Psoas muscle (tissue), 8 donors: ENCODE results near the gene APRT. TPM values are rescaled to one million over a fixed set of nuclear protein-coding genes. Genes with fewer than 3 reads are reported as not detected.

Experiments used
- ATAC-seq, 4 donors: fragments of 200-7000 bp; cut with Tn5 transposase; one replicate each; pipeline ENCODE4 v1.9.1; 2020; ENCODE audit warnings: moderate library complexity in 3 of 4, mild to moderate bottlenecking in 2 of 4
- DNase-seq, 2 donors: peaks; one replicate each; pipeline ENCODE4 v3.0.0-alpha.2; 2020
- H3K27ac ChIP-seq: fragments of 200-600 bp; one replicate; pipeline ENCODE4 v1.8.0; 2022
- H3K27me3 ChIP-seq, 3 donors: fragments of 200-600 bp in 1 of 3; one replicate each; pipeline versions ENCODE4 v1.6.1 to v1.8.0; 2013 to 2022; ENCODE audit warnings: low read length in 2 of 3, mild to moderate bottlenecking in 2 of 3, moderate library complexity in 1 of 3; ENCODE audit not compliant: insufficient read depth in 3 of 3
- H3K36me3 ChIP-seq, 2 donors: fragments of 200-600 bp in 1 of 2; one replicate each; pipeline versions ENCODE4 v1.6.1 to v1.8.0; 2013 to 2022; ENCODE audit warnings: low read depth in 1 of 2, mild to moderate bottlenecking in 1 of 2, moderate library complexity in 1 of 2; ENCODE audit not compliant: insufficient read depth in 1 of 2
- H3K4me1 ChIP-seq: fragments of 200-600 bp; one replicate; pipeline ENCODE4 v1.8.0; 2022
- H3K4me3 ChIP-seq: fragments of 200-600 bp; one replicate; pipeline ENCODE4 v1.8.0; 2022; ENCODE audit warnings: mild to moderate bottlenecking
- H3K9me3 ChIP-seq: fragments of 200-600 bp; one replicate; pipeline ENCODE4 v1.8.0; 2022
- WGBS, 3 donors: extraction: QIAGEN DNeasy Blood & Tissue Kit; methylation state at CpG; one replicate each; pipeline versions ENCODE4 v1.1.6 to v1.1.7; 2013; 5-methylcytosine and 5-hydroxymethylcytosine counted together
- intact Hi-C, 2 donors: fragments of 100-400 bp; cut with DNase I; formaldehyde crosslinking; loops; one replicate each; pipeline versions ENCODE4 v1.11.0 to v1.14.2; 2022
- polyA plus RNA-seq, 3 donors: library from polyadenylated mRNA; stranded (reverse); fragments of 200-250 nt; gene quantifications; one replicate each; pipeline ENCODE4 v1.2.3, GENCODE V29; 2013
- total RNA-seq, 4 donors: library from RNA; stranded (reverse); fragmentation: NEBNext Ultra II Directional in 2 of 4; extraction: Animal tissue kit (Norgen Biotek cat#: 25700) in 2 of 4; gene quantifications; one replicate each; pipeline versions ENCODE4 v1.2.1 to v1.2.4, GENCODE V29; 2021 to 2023
- TF ChIP-seq, protein P1 (sequence below): fragments of 200-600 bp; IDR thresholded peaks from one replicate; pipeline ENCODE4 v1.8.0; 2022; ENCODE audit warnings: antibody characterized with exemption
- donor health status: healthy with polysubstance abuse.
- donor health status: DM: no; HTN: no; CAD: no; lungs with moderate emphysema.
- donor health status: Bipolar disorder and iron deficiency.
- donor health status: healthy.
- donor health status: DM: yes; HTN: yes; CAD: no.
- donor health status: DM: no; HTN: no; CAD: no.
- donor health status: DM: no; HTN: no; CAD: no.
- donor health status: DM: yes; HTN: yes; CAD: no.

Gene APRT
- total and polyA plus RNA-seq, 7 donors, result 32.8 to 165 (median 61.5) TPM

DNA sequence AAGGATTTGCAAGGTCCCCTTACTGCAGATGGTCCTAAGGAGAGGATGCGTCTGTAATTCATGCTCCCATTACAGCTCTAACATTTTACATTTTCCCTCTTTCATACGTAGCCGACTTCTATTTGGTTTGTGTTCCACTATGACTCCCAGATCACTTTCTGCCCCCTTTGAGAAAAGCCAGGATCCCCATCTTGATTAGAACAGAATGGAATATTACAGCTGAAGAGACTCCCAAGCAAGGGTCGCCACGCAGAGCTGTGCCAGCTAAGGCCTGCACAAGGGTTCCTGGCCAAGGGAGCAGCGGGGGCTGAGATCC, 11.5 kb downstream of the APRT start:
- ATAC-seq (no peak), DNase-seq (no peak)
- Histone ChIP-seq H3K36me3 (no peaks in the 10 kb centered on the region), H3K4me1 (no peaks in the 10 kb centered on the region), H3K9me3 (no peaks in the 10 kb centered on the region), H3K27ac (no peak overlapping the region), H3K4me3 (no peak overlapping the region), H3K27me3 (peaks cover 0 to 8% (median 2%) of the 10 kb centered on the region in 3 donors)
- 83 to 89% (median 87%) methylated on average over 6 of the region's 6 CpGs for WGBS, 3 donors
- TF ChIP-seq, protein P1, sequence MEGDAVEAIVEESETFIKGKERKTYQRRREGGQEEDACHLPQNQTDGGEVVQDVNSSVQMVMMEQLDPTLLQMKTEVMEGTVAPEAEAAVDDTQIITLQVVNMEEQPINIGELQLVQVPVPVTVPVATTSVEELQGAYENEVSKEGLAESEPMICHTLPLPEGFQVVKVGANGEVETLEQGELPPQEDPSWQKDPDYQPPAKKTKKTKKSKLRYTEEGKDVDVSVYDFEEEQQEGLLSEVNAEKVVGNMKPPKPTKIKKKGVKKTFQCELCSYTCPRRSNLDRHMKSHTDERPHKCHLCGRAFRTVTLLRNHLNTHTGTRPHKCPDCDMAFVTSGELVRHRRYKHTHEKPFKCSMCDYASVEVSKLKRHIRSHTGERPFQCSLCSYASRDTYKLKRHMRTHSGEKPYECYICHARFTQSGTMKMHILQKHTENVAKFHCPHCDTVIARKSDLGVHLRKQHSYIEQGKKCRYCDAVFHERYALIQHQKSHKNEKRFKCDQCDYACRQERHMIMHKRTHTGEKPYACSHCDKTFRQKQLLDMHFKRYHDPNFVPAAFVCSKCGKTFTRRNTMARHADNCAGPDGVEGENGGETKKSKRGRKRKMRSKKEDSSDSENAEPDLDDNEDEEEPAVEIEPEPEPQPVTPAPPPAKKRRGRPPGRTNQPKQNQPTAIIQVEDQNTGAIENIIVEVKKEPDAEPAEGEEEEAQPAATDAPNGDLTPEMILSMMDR, result no peak
- intact Hi-C loops, result loop anchor here in 1 of 2 donors (5.0 kb wide), 1 partner anchor 53 kb away; no protein-coding TSS in a partner anchor

DNA sequence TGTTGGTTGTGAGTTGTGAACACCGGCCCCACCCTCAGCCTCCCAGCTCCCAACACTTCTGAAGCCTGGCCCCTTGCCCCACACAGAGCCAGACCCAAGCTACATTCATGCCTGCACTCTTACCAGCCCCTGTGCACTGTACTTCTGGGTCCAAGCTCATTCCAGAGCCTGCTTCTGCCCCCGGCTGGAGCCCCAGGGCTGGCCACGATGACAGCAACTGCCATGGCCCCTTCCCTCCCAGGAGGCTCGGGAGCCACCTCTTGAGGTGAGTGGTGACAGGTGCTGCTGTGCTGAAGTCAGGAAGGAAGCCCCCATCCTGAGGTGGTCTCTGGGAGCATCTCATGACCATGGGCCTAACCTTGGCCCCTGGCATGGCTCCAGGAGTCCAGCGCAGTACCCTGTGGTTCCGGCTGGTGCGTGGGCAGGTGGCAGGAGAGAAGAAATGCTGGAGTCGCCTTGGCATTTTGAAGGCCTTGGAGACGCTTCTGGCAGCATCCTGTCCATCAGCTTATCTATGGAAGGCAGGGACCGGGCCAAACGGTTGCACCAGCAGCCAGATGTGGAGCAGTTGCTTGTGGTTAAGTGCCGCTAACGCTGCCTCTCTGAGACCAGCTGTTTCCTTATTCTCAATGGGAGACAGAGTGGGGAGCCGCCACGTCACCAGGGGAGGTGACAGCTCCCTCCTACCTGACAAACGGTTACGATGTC, 12.0 kb downstream of the APRT start:
- ATAC-seq, result no peak
- no peaks in the 10 kb centered on the region for H3K36me3 ChIP-seq
- WGBS, 3 donors, result 75 to 81% (median 81%) methylated on average over 17 of the region's 17 CpGs
- no peaks in the 10 kb centered on the region for H3K9me3 ChIP-seq
- H3K27me3 ChIP-seq, result peaks cover 0 to 7% (median 7%) of the 10 kb centered on the region in 3 donors
- H3K27ac ChIP-seq, result no peak overlapping the region
- intact Hi-C loops, result loop anchor here in 1 of 2 donors (5.0 kb wide), 1 partner anchor 52 kb away; no protein-coding TSS in a partner anchor
- TF ChIP-seq, protein P1, result no peak
- DNase-seq, result peak in 1 of 2 donors; percentile 38
- no peaks in the 10 kb centered on the region for H3K4me1 ChIP-seq
- no peak overlapping the region for H3K4me3 ChIP-seq

DNA sequence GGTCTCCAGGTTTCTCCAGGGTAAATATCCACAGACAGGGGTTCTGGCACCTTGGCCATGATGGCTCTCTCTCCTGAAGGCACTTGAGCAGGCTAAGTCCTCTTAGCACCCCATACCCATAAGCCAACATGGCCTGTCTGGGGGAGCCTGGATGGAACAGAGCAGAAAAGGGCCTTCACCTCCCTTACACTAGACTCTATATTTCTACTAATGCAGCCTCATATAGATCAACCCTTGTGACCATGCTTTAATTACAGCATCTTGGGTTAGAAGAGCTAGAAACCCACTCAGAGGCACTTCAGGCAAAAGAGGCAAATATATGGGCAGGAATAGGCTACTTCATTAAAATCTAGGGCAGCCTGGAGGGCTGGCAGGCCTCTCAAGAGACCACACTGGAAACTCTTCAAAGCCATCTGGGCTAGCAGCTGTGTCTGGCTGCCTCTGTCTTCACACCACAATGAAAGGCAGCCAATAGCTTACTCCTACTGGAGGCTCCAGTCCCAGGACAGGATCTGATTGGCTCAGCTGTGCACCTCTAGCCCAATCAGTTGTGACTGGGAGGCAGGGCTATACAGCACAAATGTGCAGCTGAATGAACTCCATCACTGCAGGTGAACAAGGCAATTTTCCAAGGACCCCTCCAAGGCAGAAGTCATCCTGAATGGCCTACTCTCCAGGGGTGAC, 12.8 kb downstream of the APRT start:
- no peak for DNase-seq
- intact Hi-C loops, result no loop called here
- H3K9me3 ChIP-seq, result no peaks in the 10 kb centered on the region

DNA sequence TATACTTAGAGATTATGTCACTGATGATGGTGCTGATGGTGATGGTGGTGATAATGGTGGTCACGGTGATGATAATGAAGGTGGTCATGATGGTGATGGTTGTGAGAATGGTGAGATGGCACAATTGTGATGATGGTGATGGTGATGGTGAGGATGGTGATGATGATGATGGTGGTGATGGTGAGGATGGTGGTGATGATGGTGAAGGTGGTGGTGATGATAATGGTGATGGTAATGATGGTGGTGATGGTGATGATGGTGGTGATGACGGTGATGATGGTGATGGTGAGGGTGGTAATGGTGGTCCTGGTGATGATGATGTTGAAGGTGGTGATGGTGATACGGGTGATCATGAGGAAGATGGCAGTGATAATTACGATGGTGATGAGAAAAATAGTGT, 13.7 kb downstream of the APRT start:
- peaks cover 0 to 22% (median 6%) of the 10 kb centered on the region in 3 donors for H3K27me3 ChIP-seq
- H3K36me3 ChIP-seq, result no peaks in the 10 kb centered on the region
- H3K9me3 ChIP-seq, result no peaks in the 10 kb centered on the region
- no peak overlapping the region for H3K27ac ChIP-seq
- TF ChIP-seq, protein P1, result no peak
- 90 to 92% (median 91%) methylated on average over 4 of the region's 4 CpGs for WGBS, 3 donors
- H3K4me1 ChIP-seq, result no peaks in the 10 kb centered on the region
- no peak overlapping the region for H3K4me3 ChIP-seq
- intact Hi-C loops, result no loop called here
- DNase-seq, result no peak
- ATAC-seq, result no peak

More for the DNA sequence above, 12.8 kb downstream of the APRT start:
- Histone ChIP-seq H3K4me3 (no peak overlapping the region), H3K27me3 (peaks cover 0 to 14% (median 2%) of the 10 kb centered on the region in 3 donors), H3K4me1 (no peaks in the 10 kb centered on the region), H3K27ac (no peak overlapping the region), H3K36me3 (no peaks in the 10 kb centered on the region)
- ATAC-seq, result no peak
- TF ChIP-seq, protein P1, result no peak
